Measurements from ENCODE around the gene KRT36.

Gene KRT36

DNA sequence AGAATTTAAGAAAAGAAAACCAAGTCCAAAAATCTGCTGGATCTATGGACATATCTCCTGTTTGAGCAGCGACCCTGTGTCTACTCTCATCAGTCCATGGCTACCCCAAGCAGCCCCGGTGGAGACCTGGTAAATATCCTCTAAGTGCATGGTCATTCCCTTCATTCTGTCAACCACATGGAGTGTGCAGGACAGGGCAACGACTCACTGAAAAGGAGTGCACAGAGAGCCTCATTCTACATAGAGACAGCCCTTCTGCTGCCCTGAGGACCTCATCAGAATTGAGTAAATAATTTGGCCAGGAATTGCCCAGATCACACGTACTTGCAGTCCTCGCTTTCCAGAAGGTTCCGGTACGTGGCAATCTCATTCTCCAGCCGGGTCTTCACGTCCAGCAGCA, 51.9 kb downstream of the KRT36 start:
- no peak overlapping the region for H3K9ac ChIP-seq (ENCODE audit: insufficient read length, low read depth)
- TF ChIP-seq ZNF274 (IDR thresholded peaks at IDR 0.05; ENCODE audit: low read depth, low read length) (no peak), SUZ12 (IDR thresholded peaks at IDR 0.05; ENCODE audit: extremely low read depth, insufficient read depth, insufficient read length) (no peak), YY1 (IDR thresholded peaks at IDR 0.05; ENCODE audit: insufficient read depth, insufficient read length) (no peak)
- no peaks in the 10 kb centered on the region for H3K36me3 ChIP-seq (ENCODE audit: insufficient read depth, insufficient read length, low read length)
- no peak for DNase-seq (ENCODE audit: low read depth, low spot score)
- H3K4me1 ChIP-seq (ENCODE audit: insufficient read depth, insufficient read length): no peaks in the 10 kb centered on the region
- H3K4me3 ChIP-seq (ENCODE audit: insufficient read length, low read depth): no peak overlapping the region
- H3K27me3 ChIP-seq (ENCODE audit: insufficient read depth, insufficient read length): no peaks in the 10 kb centered on the region
- H3K9me3 ChIP-seq (ENCODE audit: insufficient read depth, low read length): peaks cover 17% of the 10 kb centered on the region; the same call in 1 of the 2 replicates

DNA sequence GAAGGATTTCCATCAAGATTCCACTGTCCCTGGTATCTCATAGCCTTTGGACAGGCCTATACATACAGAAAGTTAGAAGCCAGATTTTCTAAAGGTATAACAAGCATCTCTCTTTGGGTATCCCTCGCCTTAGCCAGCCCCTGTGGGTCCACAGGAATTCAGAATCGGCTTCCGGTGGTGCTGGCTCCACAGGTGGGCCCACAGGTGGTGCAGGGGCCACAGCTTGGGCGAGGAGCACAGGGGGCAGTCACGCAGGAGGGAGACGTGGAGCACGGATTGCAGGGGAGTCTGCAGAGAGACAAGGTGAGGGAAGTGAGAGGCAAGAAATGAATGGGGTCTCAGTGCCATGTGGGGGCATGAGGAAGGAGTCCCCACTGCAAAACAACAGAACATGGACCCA, 52.5 kb downstream of the KRT36 start:
- DNase-seq (ENCODE audit: low read depth, low spot score): no peak
- H3K4me3 ChIP-seq (ENCODE audit: insufficient read length, low read depth): no peak overlapping the region
- no peak overlapping the region for H3K9ac ChIP-seq (ENCODE audit: insufficient read length, low read depth)
- H3K36me3 ChIP-seq (ENCODE audit: insufficient read depth, insufficient read length, low read length): no peaks in the 10 kb centered on the region
- TF ChIP-seq YY1 (IDR thresholded peaks at IDR 0.05; ENCODE audit: insufficient read depth, insufficient read length) (no peak), ZNF274 (IDR thresholded peaks at IDR 0.05; ENCODE audit: low read depth, low read length) (no peak), SUZ12 (IDR thresholded peaks at IDR 0.05; ENCODE audit: extremely low read depth, insufficient read depth, insufficient read length) (no peak)
- no peaks in the 10 kb centered on the region for H3K4me1 ChIP-seq (ENCODE audit: insufficient read depth, insufficient read length)
- peaks cover 17% of the 10 kb centered on the region; the same call in 1 of the 2 replicates for H3K9me3 ChIP-seq (ENCODE audit: insufficient read depth, low read length)
- no peaks in the 10 kb centered on the region for H3K27me3 ChIP-seq (ENCODE audit: insufficient read depth, insufficient read length)

Measured in NT2/D1 (cell line).